Prostate gland (tissue), 2 donors: Measurements from ENCODE around the gene ZNF683. TPM values are rescaled to one million over a fixed set of nuclear protein-coding genes. Genes with fewer than 3 reads are reported as not detected.
"Not testable (repeated sequence)": the region's sequence is repeated elsewhere in the genome, so short reads cannot be mapped to it uniquely, and the experiment has no call there.

Experiments
- DNase-seq: peaks from one replicate; pipeline ENCODE4 v3.0.0-alpha.2; 2019; ENCODE audit warnings: low spot score
- H3K27ac ChIP-seq, 2 donors: fragments of 200-600 bp; sonication (generic); 2 replicates each; pipeline ENCODE4 v1.5.1; 2017 to 2019
- H3K27me3 ChIP-seq: fragments of 200-600 bp; sonication (generic); replicated peaks from 2 replicates; pipeline ENCODE4 v1.5.1; 2019; ENCODE audit not compliant: insufficient read depth
- H3K36me3 ChIP-seq, 2 donors: fragments of 200-600 bp; sonication (generic); 1 replicate in 1 of 2; 2 replicates in 1 of 2; pipeline versions ENCODE4 v1.5.1 to v1.8.1; 2017 to 2019
- H3K4me1 ChIP-seq: fragments of 200-600 bp; sonication (generic); replicated peaks from 2 replicates; pipeline ENCODE4 v1.5.1; 2019
- H3K4me3 ChIP-seq, 2 donors: fragments of 200-600 bp; sonication (generic); 2 replicates each; pipeline ENCODE4 v1.5.1; 2017 to 2019
- H3K9me3 ChIP-seq: fragments of 200-600 bp; sonication (generic); 2 replicates; pipeline ENCODE4 v1.5.1; 2017
- CTCF ChIP-seq, 4 experiments: fragments of 200-600 bp in 2 of 4; fragments of 450-650 bp in 2 of 4; sonication (generic) in 2 of 4; IDR thresholded peaks; 1 replicate in 3 of 4; 2 replicates in 1 of 4; pipeline ENCODE4 v1.5.1; 2016 to 2019; ENCODE audit warnings: antibody characterized with exemption in 4 of 4, mild to moderate bottlenecking in 2 of 4, moderate library complexity in 2 of 4
- POLR2A ChIP-seq: fragments of 450-650 bp; IDR thresholded peaks from one replicate; pipeline ENCODE4 v1.6.1; 2016; ENCODE audit warnings: antibody characterized with exemption, mild to moderate bottlenecking
- POLR2AphosphoS5 ChIP-seq: sonication (generic); formaldehyde crosslinking; IDR thresholded peaks from one replicate; pipeline ENCODE4 v1.6.1; 2017; ENCODE audit warnings: antibody characterized with exemption
- WGBS: methylation state at CpG from one replicate; pipeline ENCODE4 v1.1.5; 2018; 5-methylcytosine and 5-hydroxymethylcytosine counted together
- intact Hi-C: fragments of 100-400 bp; cut with DNase I; formaldehyde crosslinking; loops from one replicate; pipeline ENCODE4 v1.14.2; 2022
- total RNA-seq, 2 donors: library from RNA; depleted of rRNA; stranded (reverse); fragments of >200 nt; gene quantifications; one replicate each; pipeline ENCODE4 v1.1.0, GENCODE V29; 2016

ZNF683 gene
- total RNA-seq, 2 donors from 2014 or later: 4.8 TPM; not detected in 1

- Histone ChIP-seq H3K27me3 (no peaks in the 10 kb centered on the region), H3K4me1 (no peaks in the 10 kb centered on the region), H3K36me3 (no peaks in the 10 kb centered on the region), H3K27ac (no peak overlapping the region), H3K9me3 (no peaks in the 10 kb centered on the region), H3K4me3 (no peak overlapping the region)
- 66% methylated on average over 7 of the region's 7 CpGs for WGBS
- no peak for TF ChIP-seq POLR2A
- no peak for TF ChIP-seq POLR2AphosphoS5
- TF ChIP-seq CTCF (IDR thresholded peaks at IDR 0.05): no peak
- DNase-seq: no peak
- intact Hi-C loops: no loop called here
These were observed 14.9 kb upstream of the ZNF683 start for GRCh38 chr1:26387447-26387846.

- WGBS: 86% methylated on average over 3 of the region's 3 CpGs
These were observed 12.5 kb upstream of the ZNF683 start for GRCh38 chr1:26385063-26385462.

GRCh38 chr1:26384076-26384475 is 11.5 kb upstream of the ZNF683 start:
- no peak overlapping the region for H3K27ac ChIP-seq
- H3K36me3 ChIP-seq: no peaks in the 10 kb centered on the region
- no peaks in the 10 kb centered on the region for H3K4me1 ChIP-seq
- H3K9me3 ChIP-seq: no peaks in the 10 kb centered on the region
- intact Hi-C loops: no loop called here
- TF ChIP-seq POLR2AphosphoS5: no peak
- TF ChIP-seq CTCF (IDR thresholded peaks at IDR 0.05): no peak
- TF ChIP-seq POLR2A: no peak
- H3K4me3 ChIP-seq: no peak overlapping the region
- 82% methylated on average over 3 of the region's 3 CpGs for WGBS
- no peaks in the 10 kb centered on the region for H3K27me3 ChIP-seq
- no peak for DNase-seq

More at GRCh38 chr1:26385063-26385462, 12.5 kb upstream of the ZNF683 start:
- H3K27me3 ChIP-seq, intact Hi-C loops, H3K4me1 ChIP-seq, H3K9me3 ChIP-seq, H3K36me3 ChIP-seq, DNase-seq, H3K27ac ChIP-seq, H3K4me3 ChIP-seq: not testable (repeated sequence)

- no peaks in the 10 kb centered on the region for H3K36me3 ChIP-seq
- no peaks in the 10 kb centered on the region for H3K27me3 ChIP-seq
- TF ChIP-seq POLR2AphosphoS5 (no peak), CTCF (IDR thresholded peaks at IDR 0.05) (no peak), POLR2A (no peak)
- WGBS: 97% methylated on average over 3 of the region's 3 CpGs
- no peak overlapping the region for H3K27ac ChIP-seq
- H3K4me1 ChIP-seq: no peaks in the 10 kb centered on the region
- intact Hi-C loops: no loop called here
- DNase-seq: no peak
- H3K9me3 ChIP-seq: no peaks in the 10 kb centered on the region
- no peak overlapping the region for H3K4me3 ChIP-seq
These were observed 6.3 kb upstream of the ZNF683 start for GRCh38 chr1:26378879-26379251.

GRCh38 chr1:26378088-26378878 is 5.7 kb upstream of the ZNF683 start:
- Histone ChIP-seq H3K4me1 (no peaks in the 10 kb centered on the region), H3K9me3 (no peaks in the 10 kb centered on the region), H3K4me3 (no peak overlapping the region), H3K36me3 (no peaks in the 10 kb centered on the region), H3K27me3 (no peaks in the 10 kb centered on the region), H3K27ac (no peak overlapping the region)
- 49% methylated on average over 5 of the region's 5 CpGs for WGBS
- TF ChIP-seq CTCF (IDR thresholded peaks at IDR 0.05) (no peak), POLR2AphosphoS5 (no peak), POLR2A (no peak)
- no peak for DNase-seq
- intact Hi-C loops: no loop called here
